DND-41 (cell line): Measurements from ENCODE around the gene PDS5A.
"Not testable (repeated sequence)": the region's sequence is repeated elsewhere in the genome, so short reads cannot be mapped to it uniquely, and the experiment has no call there.

Experiments
- ATAC-seq: fragments of 200-7000 bp; cut with Tn5 transposase; 3 replicates; pipeline ENCODE4 v1.9.1; 2021; ENCODE audit warnings: low read depth; ENCODE audit not compliant: insufficient read depth
- DNase-seq: peaks from one replicate; pipeline ENCODE4 v3.0.0-alpha.2; 2020
- H2AFZ ChIP-seq: 2 replicates; pipeline ENCODE4 v1.6.0; 2012; ENCODE audit warnings: low read depth, low read length
- H3K27ac ChIP-seq: 2 replicates; pipeline ENCODE4 v1.5.1; 2012; ENCODE audit warnings: low read length, inconsistent platforms
- H3K27me3 ChIP-seq: fragments of 200-600 bp; sonication (generic); 2 replicates; pipeline ENCODE4 v1.6.0; 2012; ENCODE audit warnings: low read length, mild to moderate bottlenecking, inconsistent platforms; ENCODE audit not compliant: insufficient read depth, poor library complexity
- H3K36me3 ChIP-seq: 2 replicates; pipeline ENCODE4 v1.5.1; 2012; ENCODE audit warnings: low read length, inconsistent platforms; ENCODE audit not compliant: insufficient read depth
- H3K4me1 ChIP-seq: 2 replicates; pipeline ENCODE4 v1.5.1; 2012; ENCODE audit warnings: mild to moderate bottlenecking, low read length; ENCODE audit not compliant: insufficient read depth
- H3K4me2 ChIP-seq: 2 replicates; pipeline ENCODE4 v1.6.0; 2012; ENCODE audit warnings: mild to moderate bottlenecking, moderate library complexity, low read length, inconsistent platforms; ENCODE audit not compliant: insufficient read depth
- H3K4me3 ChIP-seq, 2 experiments: fragments of 200-600 bp in 1 of 2; shearing (Covaris generic) in 1 of 2; 2 replicates each; pipeline ENCODE4 v1.5.1; 2012 to 2016; ENCODE audit warnings: inconsistent platforms in 2 of 2, low read length in 2 of 2, mild to moderate bottlenecking in 2 of 2, low read depth in 1 of 2, moderate library complexity in 1 of 2
- H3K79me2 ChIP-seq: 2 replicates; pipeline ENCODE4 v1.6.0; 2012; ENCODE audit warnings: low read length, inconsistent platforms; ENCODE audit not compliant: insufficient read depth
- H3K9ac ChIP-seq: 2 replicates; pipeline ENCODE4 v1.6.0; 2012; ENCODE audit warnings: low read depth, mild to moderate bottlenecking, inconsistent platforms, low read length, moderate library complexity
- H3K9me3 ChIP-seq: 2 replicates; pipeline ENCODE4 v1.5.1; 2012; ENCODE audit warnings: low read length, moderate library complexity, mild to moderate bottlenecking, inconsistent platforms; ENCODE audit not compliant: insufficient read depth, severe bottlenecking
- H4K20me1 ChIP-seq: 2 replicates; pipeline ENCODE4 v1.6.0; 2012; ENCODE audit warnings: low read length; ENCODE audit not compliant: insufficient read depth
- EZH2 ChIP-seq: IDR thresholded peaks from 3 replicates; pipeline ENCODE4 v1.6.1; 2012; ENCODE audit warnings: borderline replicate concordance, low read depth, mild to moderate bottlenecking, moderate library complexity, low read length, inconsistent platforms; ENCODE audit not compliant: severe bottlenecking
- TF ChIP-seq, protein P1 (sequence below): IDR thresholded peaks from 2 replicates; pipeline ENCODE4 v1.5.1; 2012; ENCODE audit warnings: borderline replicate concordance, low read length, moderate library complexity, mild to moderate bottlenecking; ENCODE audit not compliant: poor library complexity, severe bottlenecking; ENCODE audit errors: extremely low read depth

Gene PDS5A

DNA sequence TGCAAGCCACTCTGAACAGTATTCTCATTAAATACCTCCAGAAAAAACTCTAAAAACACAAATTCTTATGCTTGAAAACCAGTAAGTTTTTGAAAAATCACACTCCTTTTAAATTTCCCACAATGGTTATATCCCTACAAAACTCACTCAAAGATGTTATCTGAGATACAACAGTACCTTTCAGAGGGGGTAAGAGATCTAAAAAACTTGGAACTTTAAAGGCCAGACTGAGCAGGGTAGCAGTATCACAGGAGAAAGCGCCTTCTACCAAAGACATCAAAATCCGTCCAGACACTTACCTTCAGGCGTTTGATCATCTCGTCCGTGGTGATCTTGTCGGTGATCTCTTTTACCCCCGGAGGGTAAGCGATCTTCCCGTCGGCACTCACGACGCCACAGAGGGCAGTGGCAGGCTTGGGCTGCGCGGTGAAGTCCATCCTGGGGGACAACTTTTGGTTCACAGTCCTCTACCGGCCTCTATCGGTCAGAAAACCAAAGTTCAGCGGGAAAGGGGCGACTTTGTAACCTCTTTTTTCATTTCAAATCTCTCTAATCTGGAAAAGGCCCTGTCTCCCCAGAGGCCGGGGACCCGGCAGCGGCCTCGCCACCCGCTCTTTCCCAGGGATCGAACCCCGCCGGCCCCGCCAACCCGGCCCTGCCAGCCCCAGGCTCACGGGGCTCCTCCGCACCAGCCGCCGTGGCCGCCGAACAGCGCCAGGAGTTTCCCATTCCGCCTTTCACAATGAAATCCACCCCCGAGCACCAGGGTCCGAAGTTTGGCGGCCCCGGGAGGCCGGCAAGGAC lies 1.4 kb downstream of the PDS5A start:
- Histone ChIP-seq H2AFZ (peak overlapping the region; percentile 80), H3K9ac (peak overlapping the region; percentile 98), H3K4me3 (peak overlapping the region; percentile 65 to 95), H3K9me3 (no peaks in the 10 kb centered on the region), H3K27ac (peak overlapping the region; percentile 79), H3K36me3 (peaks cover 37% of the 10 kb centered on the region), H3K4me1 (peaks cover 43% of the 10 kb centered on the region), H3K4me2 (peak overlapping the region; percentile 81), H3K27me3 (no peaks in the 10 kb centered on the region), H3K79me2 (peaks cover 60% of the 10 kb centered on the region), H4K20me1 (peaks cover 43% of the 10 kb centered on the region)
- DNase-seq, result peak; percentile 70
- ATAC-seq, result peak; percentile 34
- no peak for TF ChIP-seq EZH2
- TF ChIP-seq, protein P1, sequence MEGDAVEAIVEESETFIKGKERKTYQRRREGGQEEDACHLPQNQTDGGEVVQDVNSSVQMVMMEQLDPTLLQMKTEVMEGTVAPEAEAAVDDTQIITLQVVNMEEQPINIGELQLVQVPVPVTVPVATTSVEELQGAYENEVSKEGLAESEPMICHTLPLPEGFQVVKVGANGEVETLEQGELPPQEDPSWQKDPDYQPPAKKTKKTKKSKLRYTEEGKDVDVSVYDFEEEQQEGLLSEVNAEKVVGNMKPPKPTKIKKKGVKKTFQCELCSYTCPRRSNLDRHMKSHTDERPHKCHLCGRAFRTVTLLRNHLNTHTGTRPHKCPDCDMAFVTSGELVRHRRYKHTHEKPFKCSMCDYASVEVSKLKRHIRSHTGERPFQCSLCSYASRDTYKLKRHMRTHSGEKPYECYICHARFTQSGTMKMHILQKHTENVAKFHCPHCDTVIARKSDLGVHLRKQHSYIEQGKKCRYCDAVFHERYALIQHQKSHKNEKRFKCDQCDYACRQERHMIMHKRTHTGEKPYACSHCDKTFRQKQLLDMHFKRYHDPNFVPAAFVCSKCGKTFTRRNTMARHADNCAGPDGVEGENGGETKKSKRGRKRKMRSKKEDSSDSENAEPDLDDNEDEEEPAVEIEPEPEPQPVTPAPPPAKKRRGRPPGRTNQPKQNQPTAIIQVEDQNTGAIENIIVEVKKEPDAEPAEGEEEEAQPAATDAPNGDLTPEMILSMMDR, result peak; percentile 86

GRCh38 chr4:39975488-39976089 lies 2.1 kb downstream of the PDS5A start:
- peaks cover 50% of the 10 kb centered on the region for H4K20me1 ChIP-seq

GRCh38 chr4:39973052-39973451 lies 4.7 kb downstream of the PDS5A start:
- H3K9ac ChIP-seq, H2AFZ ChIP-seq, ATAC-seq, H3K9me3 ChIP-seq, DNase-seq, H3K27me3 ChIP-seq, H3K27ac ChIP-seq: not testable (repeated sequence)
- peak overlapping the region in 1 of 2 experiments; percentile 9; a peak in 1 of 4 replicates for H3K4me3 ChIP-seq
- H3K4me2 ChIP-seq, result peak overlapping the region; percentile 42; the same call in 1 of the 2 replicates
- H4K20me1 ChIP-seq, result peaks cover 70% of the 10 kb centered on the region
- peaks cover 34% of the 10 kb centered on the region for H3K4me1 ChIP-seq
- peaks cover 66% of the 10 kb centered on the region for H3K36me3 ChIP-seq
- H3K79me2 ChIP-seq, result peaks cover 93% of the 10 kb centered on the region

More at GRCh38 chr4:39975488-39976089, 2.1 kb downstream of the PDS5A start:
- no peak for TF ChIP-seq EZH2
- TF ChIP-seq, protein P1, result no peak
- Histone ChIP-seq H3K27ac (peak overlapping the region; percentile 79), H3K9me3 (no peaks in the 10 kb centered on the region), H3K79me2 (peaks cover 68% of the 10 kb centered on the region), H3K27me3 (no peaks in the 10 kb centered on the region), H3K4me3 (peak overlapping the region; percentile 65 to 95; a peak in 3 of 4 replicates), H3K9ac (peak overlapping the region; percentile 98), H3K36me3 (peaks cover 45% of the 10 kb centered on the region), H2AFZ (no peak overlapping the region), H3K4me2 (peak overlapping the region; percentile 81), H3K4me1 (peaks cover 43% of the 10 kb centered on the region)
- no peak for ATAC-seq
- no peak for DNase-seq
